GM12878 (cell line): ENCODE data around the gene CDK16. TPM values are rescaled to one million over a fixed set of nuclear protein-coding genes. Genes with fewer than 3 reads are reported as not detected.

ENCODE experiments used
- ATAC-seq: fragments of 200-7000 bp; cut with Tn5 transposase; 3 replicates; pipeline ENCODE4 v1.9.1; 2020; ENCODE audit warnings: mild to moderate bottlenecking, moderate library complexity
- BruUV-seq: library from RNA; stranded (reverse); fragments of 400-500 nt; replicated peaks from 2 replicates; lab custom pipeline; 2021; lab: Mats Ljungman, UMichigan
- CTCF ChIA-PET: fragments of 300-600 bp; sonication (Branson Sonifier 250); formaldehyde crosslinking; extraction: SDS; loops from one replicate; lab custom pipeline; 2021; ENCODE audit warnings: inconsistent platforms; lab: Yijun Ruan, JAX
- POLR2A ChIA-PET: fragments of 350-600 bp; formaldehyde crosslinking; extraction: SDS; loops from one replicate; lab custom pipeline; 2021; ENCODE audit warnings: inconsistent platforms; lab: Charles Lee
- RAD21 ChIA-PET: fragments of 300-600 bp; sonication (Branson Sonifier 250); formaldehyde crosslinking; loops from one replicate; lab custom pipeline; 2023; ENCODE audit warnings: antibody characterized with exemption; ENCODE audit not compliant: unreplicated experiment; lab: Charles Lee
- SMC1A ChIA-PET: fragments of 300-600 bp; sonication (Branson Sonifier 250); formaldehyde crosslinking; loops from one replicate; lab custom pipeline; 2023; ENCODE audit not compliant: unreplicated experiment, uncharacterized antibody; lab: Charles Lee
- DNase-seq: peaks from one replicate; pipeline ENCODE4 v3.0.0-alpha.2; 2011; ENCODE audit warnings: low read depth, low spot score
- FAIRE-seq: peaks from 3 replicates; lab custom pipeline; 2011; peaks lifted over from hg19 to GRCh38; lab: Jason Lieb, UNC
- H2AFZ ChIP-seq: 2 replicates; pipeline ENCODE4 v1.6.0; 2011; ENCODE audit warnings: low read depth, low read length, control low read depth; ENCODE audit not compliant: control insufficient read depth
- H3K27ac ChIP-seq: 2 replicates; pipeline ENCODE4 v1.5.1; 2011; ENCODE audit warnings: control low read depth; ENCODE audit not compliant: control insufficient read depth, insufficient read depth
- H3K27me3 ChIP-seq, 2 experiments: replicated peaks in 1 of 2; 2 replicates each; pipeline versions ENCODE4 v1.6.0 to v1.6.1; 2011; ENCODE audit warnings: low read length in 1 of 2; ENCODE audit not compliant: control insufficient read depth in 2 of 2, insufficient read depth in 2 of 2
- H3K36me3 ChIP-seq, 2 experiments: 2 replicates each; pipeline ENCODE4 v1.5.1; 2011; ENCODE audit warnings: low read length in 1 of 2; ENCODE audit not compliant: control insufficient read depth in 2 of 2, insufficient read depth in 2 of 2
- H3K4me1 ChIP-seq: 2 replicates; pipeline ENCODE4 v1.6.1; 2011; ENCODE audit warnings: mild to moderate bottlenecking, low read length, moderate library complexity, mixed read lengths; ENCODE audit not compliant: control insufficient read depth, insufficient read depth
- H3K4me2 ChIP-seq: 2 replicates; pipeline ENCODE4 v1.6.0; 2011; ENCODE audit warnings: control low read depth; ENCODE audit not compliant: control insufficient read depth, insufficient read depth
- H3K4me3 ChIP-seq: fragments of 200-600 bp; sonication (generic); 2 replicates; pipeline ENCODE4 v1.5.1; 2016
- H3K79me2 ChIP-seq: 2 replicates; pipeline ENCODE4 v1.6.0; 2011; ENCODE audit warnings: low read length; ENCODE audit not compliant: control insufficient read depth, insufficient read depth
- H3K9ac ChIP-seq: 2 replicates; pipeline ENCODE4 v1.8.0; 2011; ENCODE audit warnings: low read length, control low read depth, mixed read lengths; ENCODE audit not compliant: control insufficient read depth, insufficient read depth
- H3K9me3 ChIP-seq: replicated peaks from 3 replicates; pipeline ENCODE4 v1.5.1; 2011; ENCODE audit warnings: mild to moderate bottlenecking, low read length; ENCODE audit not compliant: control insufficient read depth, insufficient read depth
- H4K20me1 ChIP-seq: 2 replicates; pipeline ENCODE4 v1.6.0; 2011; ENCODE audit not compliant: control insufficient read depth, insufficient read depth
- ASH2L ChIP-seq: fragments of 300-600, 200-600 bp; sonication (generic); IDR thresholded peaks from 2 replicates; pipeline ENCODE4 v1.6.1; 2017; ENCODE audit warnings: low read depth, mild to moderate bottlenecking, borderline replicate concordance
- E4F1 ChIP-seq: fragments of 450-650 bp; IDR thresholded peaks from 2 replicates; pipeline ENCODE4 v1.6.1; 2018; ENCODE audit warnings: borderline replicate concordance, mild to moderate bottlenecking; ENCODE audit not compliant: partially characterized antibody
- MXI1 ChIP-seq: fragments of 150-350 bp; IDR thresholded peaks from 2 replicates; pipeline ENCODE4 v1.6.1; 2011; ENCODE audit warnings: low read depth, mild to moderate bottlenecking, inconsistent platforms, low read length, improper control_type of control experiment
- NFYB ChIP-seq: IDR thresholded peaks from 2 replicates; pipeline ENCODE4 v1.6.1; 2011; ENCODE audit warnings: low read depth, mild to moderate bottlenecking, low read length, improper control_type of control experiment, moderate library complexity; ENCODE audit not compliant: insufficient read depth
- POU2F2 ChIP-seq: IDR thresholded peaks from 3 replicates; pipeline ENCODE4 v1.6.1; 2011; ENCODE audit warnings: low read depth, mild to moderate bottlenecking, low read length, borderline replicate concordance
- RBBP5 ChIP-seq: fragments of 200-600 bp; sonication (generic); conservative IDR thresholded peaks from 2 replicates; pipeline ENCODE4 v1.6.1; 2016
- RELA ChIP-seq: fragments of 450-650 bp; IDR thresholded peaks from 2 replicates; pipeline ENCODE4 v1.8.0; 2014; ENCODE audit warnings: borderline replicate concordance; ENCODE audit not compliant: partially characterized antibody
- TCF7 ChIP-seq: IDR thresholded peaks from 2 replicates; pipeline ENCODE4 v1.6.1; 2014; ENCODE audit warnings: antibody characterized with exemption, borderline replicate concordance
- YY1 ChIP-seq: IDR thresholded peaks from 2 replicates; pipeline ENCODE4 v1.6.1; 2011; ENCODE audit warnings: low read depth, mild to moderate bottlenecking, low read length
- WGBS: methylation state at CpG from one replicate; pipeline ENCODE4 v1.1.6; 2016; ENCODE audit warnings: low lambda C conversion rate; ENCODE audit not compliant: insufficient replicate concordance, insufficient coverage; ENCODE audit errors: missing lambda C conversion rate; 5-methylcytosine and 5-hydroxymethylcytosine counted together
- in situ Hi-C: fragments of 300-500 bp; cut with MboI; formaldehyde crosslinking; loops from 9 replicates; pipeline ENCODE4 v1.14.3; 2018; ENCODE audit warnings: mixed read lengths
- intact Hi-C: fragments of 100-400 bp; cut with micrococcal nuclease; formaldehyde crosslinking; loops from one replicate; pipeline ENCODE4 v1.14.2; 2022; ENCODE audit not compliant: unreplicated experiment
- polyA plus RNA-seq, 11 experiments: library from polyadenylated mRNA; depleted of rRNA in 4 of 11; unstranded in 6 of 11; stranded (reverse) in 5 of 11; fragments of >200 nt; fragmentation: Nextera tagmentation in 4 of 11; fragmentation: Illumina TruSeq in 1 of 11; extraction: Ambion mirVana in 4 of 11; extraction: Trizol in 1 of 11; gene quantifications; 1 replicate in 1 of 11; 2 replicates in 10 of 11; pipeline versions ENCODE4 v1.2.1 to v1.2.3, GENCODE V29; 2011 to 2016; ENCODE audit warnings: inconsistent platforms in 2 of 11, missing spikeins in 2 of 11, low read depth in 1 of 11
- total RNA-seq, 4 experiments: library from RNA; depleted of rRNA in 3 of 4; stranded (reverse); fragments of >200 nt in 3 of 4; fragmentation: Illumina TruSeq in 1 of 4; extraction: Trizol in 1 of 4; gene quantifications; 2 replicates each; pipeline versions ENCODE4 v1.2.1 to v1.2.3, GENCODE V29; 2013 to 2021

Gene CDK16
- total and polyA plus RNA-seq, 10 of the 15 experiments (the other 5 are each of a cell fraction or from before 2014, with no cell fraction given) = 2.4 to 75.1 (median 48.2) TPM

GRCh38 chrX:47191806-47192401, 26.6 kb upstream of the CDK16 start:
- no peaks in the 10 kb centered on the region for H3K9me3 ChIP-seq
- 36% methylated on average over 16 of the region's 16 CpGs for WGBS
- BruUV-seq = TSS peak; percentile 4
- H3K79me2 ChIP-seq = peaks cover 45% of the 10 kb centered on the region
- no peak for FAIRE-seq
- H3K27me3 ChIP-seq = no peaks in the 10 kb centered on the region
- POLR2A ChIA-PET = interaction anchor here (1.1 to 3.4 kb wide), 6 partner anchors 10 to 290 kb away, joined by 3 to 25 read pairs (median 5); partner anchors contain the start of genes CDK16, NDUFB11 and RBM10
- TF ChIP-seq TCF7 (no peak), MXI1 (no peak), POU2F2 (peak; percentile 39; the same call in 1 of the 3 replicates), RBBP5 (no peak), ASH2L (no peak), RELA (no peak), YY1 (peak; percentile 66), NFYB (no peak), E4F1 (no peak)
- no peaks in the 10 kb centered on the region for H4K20me1 ChIP-seq
- no peak overlapping the region for H2AFZ ChIP-seq
- peaks cover 10% of the 10 kb centered on the region for H3K4me1 ChIP-seq
- in situ Hi-C loops (loop anchor here (5.0 to 10.0 kb wide), 2 partner anchors 195 to 463 kb away; partner anchors contain the start of genes ELK1 and UXT), intact Hi-C loops (loop anchor here (2.0 to 5.0 kb wide), 6 partner anchors 27 to 1755 kb away; partner anchors contain the start of genes CDK16, NDUFB11 and RBM10)
- peak overlapping the region; percentile 84 for H3K9ac ChIP-seq
- peak; percentile 7; the same call in 2 of the 3 replicates for ATAC-seq
- RAD21 ChIA-PET = interaction anchor here (1.1 to 2.5 kb wide), 3 partner anchors 26 to 332 kb away, joined by 4 to 14 read pairs (median 8); partner anchors contain the start of genes CDK16, NDUFB11 and RBM10
- peak overlapping the region; percentile 24 for H3K4me2 ChIP-seq
- H3K36me3 ChIP-seq = no peaks in the 10 kb centered on the region; a peak in 1 of 4 replicates
- DNase-seq = no peak
- CTCF ChIA-PET = interaction anchor here (1.1 to 1.8 kb wide), 5 partner anchors 47 to 331 kb away, joined by 3 to 14 read pairs (median 3); partner anchors contain the start of genes NDUFB11, RBM10 and ZNF157
- H3K4me3 ChIP-seq = peak overlapping the region; percentile 77
- SMC1A ChIA-PET = interaction anchor here (0.7 to 2.4 kb wide), 4 partner anchors 46 to 345 kb away, joined by 3 to 8 read pairs (median 6); partner anchors contain the start of genes NDUFB11 and RBM10
- peak overlapping the region; percentile 78 for H3K27ac ChIP-seq
